Sigmoid colon (tissue), 4 donors: ENCODE results near the gene MISP3.

Experiments used
- EP300 ChIP-seq, 4 donors: sonication (generic); formaldehyde crosslinking; IDR thresholded peaks; one replicate each; pipeline ENCODE4 v1.6.1; 2017; ENCODE audit warnings: antibody characterized with exemption in 4 of 4
- POLR2A ChIP-seq, 2 donors: fragments of 450-650 bp; IDR thresholded peaks; one replicate each; pipeline ENCODE4 v1.6.1; 2016; ENCODE audit warnings: antibody characterized with exemption in 2 of 2, mild to moderate bottlenecking in 2 of 2, moderate library complexity in 2 of 2
- POLR2AphosphoS5 ChIP-seq, 4 donors: sonication (generic); formaldehyde crosslinking; IDR thresholded peaks; one replicate each; pipeline ENCODE4 v1.6.1; 2017; ENCODE audit warnings: antibody characterized with exemption in 4 of 4
- TF ChIP-seq, protein P1 (sequence below), 4 experiments: fragments of 450-650 bp in 3 of 4; fragments of 200-600 bp in 1 of 4; IDR thresholded peaks; one replicate each; pipeline ENCODE4 v1.5.1; 2016 to 2019; ENCODE audit warnings: antibody characterized with exemption in 4 of 4, mild to moderate bottlenecking in 3 of 4, moderate library complexity in 2 of 4

DNA sequence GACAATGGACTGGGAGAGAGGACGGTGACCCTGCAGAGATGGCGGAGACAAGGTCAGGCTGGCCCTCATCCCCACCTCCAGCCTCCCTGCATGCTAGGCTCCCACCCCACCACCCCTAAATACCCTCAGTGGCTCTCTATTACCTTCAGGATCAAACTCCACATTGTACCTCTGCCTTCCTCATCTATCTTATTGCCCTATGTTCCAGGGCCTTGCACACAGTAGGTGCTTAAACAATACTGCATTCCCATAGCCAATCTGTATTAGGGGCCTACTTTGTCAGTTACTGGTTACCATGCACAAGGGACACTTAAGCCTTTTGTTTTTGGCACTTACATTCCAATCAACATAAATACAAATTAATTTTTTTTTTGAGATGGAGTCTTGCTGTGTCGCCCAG lies 17.2 kb upstream of the MISP3 start:
- TF ChIP-seq, protein P1, sequence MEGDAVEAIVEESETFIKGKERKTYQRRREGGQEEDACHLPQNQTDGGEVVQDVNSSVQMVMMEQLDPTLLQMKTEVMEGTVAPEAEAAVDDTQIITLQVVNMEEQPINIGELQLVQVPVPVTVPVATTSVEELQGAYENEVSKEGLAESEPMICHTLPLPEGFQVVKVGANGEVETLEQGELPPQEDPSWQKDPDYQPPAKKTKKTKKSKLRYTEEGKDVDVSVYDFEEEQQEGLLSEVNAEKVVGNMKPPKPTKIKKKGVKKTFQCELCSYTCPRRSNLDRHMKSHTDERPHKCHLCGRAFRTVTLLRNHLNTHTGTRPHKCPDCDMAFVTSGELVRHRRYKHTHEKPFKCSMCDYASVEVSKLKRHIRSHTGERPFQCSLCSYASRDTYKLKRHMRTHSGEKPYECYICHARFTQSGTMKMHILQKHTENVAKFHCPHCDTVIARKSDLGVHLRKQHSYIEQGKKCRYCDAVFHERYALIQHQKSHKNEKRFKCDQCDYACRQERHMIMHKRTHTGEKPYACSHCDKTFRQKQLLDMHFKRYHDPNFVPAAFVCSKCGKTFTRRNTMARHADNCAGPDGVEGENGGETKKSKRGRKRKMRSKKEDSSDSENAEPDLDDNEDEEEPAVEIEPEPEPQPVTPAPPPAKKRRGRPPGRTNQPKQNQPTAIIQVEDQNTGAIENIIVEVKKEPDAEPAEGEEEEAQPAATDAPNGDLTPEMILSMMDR (IDR thresholded peaks at IDR 0.05), result no peak
- TF ChIP-seq EP300 (IDR thresholded peaks at IDR 0.05) (no peak), POLR2A (IDR thresholded peaks at IDR 0.05) (no peak), POLR2AphosphoS5 (IDR thresholded peaks at IDR 0.05) (no peak)
